ENCODE results near the gene LUC7L. TPM values are rescaled to one million over a fixed set of nuclear protein-coding genes. Genes with fewer than 3 reads are reported as not detected.

LUC7L gene
- polyA plus RNA-seq, 3 donors: 36.1 to 83.2 (median 36.3) TPM

Other genes starting within 250 kb of the LUC7L start
- 10 to 100 TPM in 1 of 3 donors, 1 to 10 TPM in 2; 7.8 to 11.2 (median 9.8) TPM for gene POLR3K, start 175.8 kb downstream of the LUC7L start, polyA plus RNA-seq
- gene SNRNP25, start 175.6 kb downstream of the LUC7L start, polyA plus RNA-seq: 10 to 100 TPM; 12.7 to 30.4 (median 26.9) TPM
- 10 to 100 TPM; 12.2 to 35.7 (median 33.0) TPM for gene RHBDF1, start 156.8 kb downstream of the LUC7L start, polyA plus RNA-seq
- 10 to 100 TPM; 65.6 to 93.3 (median 72.0) TPM for gene MPG, start 151.2 kb downstream of the LUC7L start, polyA plus RNA-seq
- gene NPRL3, start 90.8 kb downstream of the LUC7L start, polyA plus RNA-seq: 10 to 100 TPM; 14.5 to 21.0 (median 20.1) TPM
- gene HBZ, start 76.8 kb downstream of the LUC7L start, polyA plus RNA-seq: under 1 TPM in 2 of 3 donors, not detected in 1; 0.12 to 0.71 TPM
- 1 to 10 TPM in 1 of 3 donors, not detected in 2; 1.9 TPM for gene HBM, start 63.5 kb downstream of the LUC7L start, polyA plus RNA-seq
- 100 to 1,000 TPM in 1 of 3 donors, 10 to 100 TPM in 2; 24.5 to 982 (median 57.9) TPM for gene HBA2, start 56.6 kb downstream of the LUC7L start, polyA plus RNA-seq
- gene HBA1, start 52.8 kb downstream of the LUC7L start, polyA plus RNA-seq: 100 to 1,000 TPM in 1 of 3 donors, 10 to 100 TPM in 1, 1 to 10 TPM in 1; 6.7 to 330 (median 28.5) TPM
- under 1 TPM in 1 of 3 donors, not detected in 2; 0.40 TPM for gene HBQ1, start 49.0 kb downstream of the LUC7L start, polyA plus RNA-seq
- 100 to 1,000 TPM in 1 of 3 donors, 10 to 100 TPM in 2; 41.5 to 108 (median 59.5) TPM for gene FAM234A, start 5.4 kb upstream of the LUC7L start, polyA plus RNA-seq
- gene RGS11, start 46.5 kb upstream of the LUC7L start, polyA plus RNA-seq: 10 to 100 TPM in 2 of 3 donors, 1 to 10 TPM in 1; 7.2 to 26.4 (median 13.7) TPM
- gene ARHGDIG, start 51.1 kb upstream of the LUC7L start, polyA plus RNA-seq: 10 to 100 TPM in 1 of 3 donors, 1 to 10 TPM in 1, under 1 TPM in 1; 0.22 to 78.0 (median 4.1) TPM
- gene PDIA2, start 53.7 kb upstream of the LUC7L start, polyA plus RNA-seq: 100 to 1,000 TPM in 1 of 3 donors, 1 to 10 TPM in 2; 2.1 to 836 (median 6.5) TPM
- gene AXIN1, start 123.3 kb upstream of the LUC7L start, polyA plus RNA-seq: 10 to 100 TPM; 11.8 to 18.4 (median 15.8) TPM
- gene MRPL28, start 141.1 kb upstream of the LUC7L start, polyA plus RNA-seq: 10 to 100 TPM; 36.6 to 75.1 (median 70.4) TPM
- gene PGAP6, start 152.5 kb upstream of the LUC7L start, polyA plus RNA-seq: 10 to 100 TPM; 33.2 to 53.3 (median 47.0) TPM
- 100 to 1,000 TPM in 2 of 3 donors, 10 to 100 TPM in 1; 30.1 to 223 (median 130) TPM for gene NME4, start 167.8 kb upstream of the LUC7L start, polyA plus RNA-seq
- gene DECR2, start 172.4 kb upstream of the LUC7L start, polyA plus RNA-seq: 10 to 100 TPM; 11.9 to 22.8 (median 20.2) TPM
- 10 to 100 TPM; 20.7 to 27.3 (median 21.9) TPM for gene RAB11FIP3, start 196.2 kb upstream of the LUC7L start, polyA plus RNA-seq